HepG2 (cell line): ENCODE results near the gene TBCB. TPM values are rescaled to one million over a fixed set of nuclear protein-coding genes. Genes with fewer than 3 reads are reported as not detected.

Source experiments
- CEBPG ChIP-seq: IDR thresholded peaks from 2 replicates; pipeline ENCODE4 v1.6.1; 2016
- KAT2B ChIP-seq: fragments of 150-350 bp; IDR thresholded peaks from 2 replicates; pipeline ENCODE4 v1.6.1; 2014; ENCODE audit warnings: low read depth, low read length, borderline replicate concordance
- KDM6A ChIP-seq: IDR thresholded peaks from 2 replicates; pipeline ENCODE4 v1.6.1; 2016; ENCODE audit warnings: low read depth
- KLF6 ChIP-seq: IDR thresholded peaks from 2 replicates; pipeline ENCODE4 v1.8.0; 2016; ENCODE audit warnings: missing biosample characterization, missing genetic modification reagents
- KMT2B ChIP-seq: IDR thresholded peaks from 2 replicates; pipeline ENCODE4 v1.6.1; 2016; ENCODE audit warnings: missing genetic modification reagents, missing compliant biosample characterization
- MAFF ChIP-seq: IDR thresholded peaks from 2 replicates; pipeline ENCODE4 v1.6.1; 2011; ENCODE audit warnings: low read depth, low read length, improper control_type of control experiment
- MAX ChIP-seq: IDR thresholded peaks from 2 replicates; pipeline ENCODE4 v1.6.1; 2012; ENCODE audit warnings: inconsistent platforms
- MED8 ChIP-seq: sonication (generic); formaldehyde crosslinking; IDR thresholded peaks from 2 replicates; pipeline ENCODE4 v1.8.1; 2023; ENCODE audit warnings: mild to moderate bottlenecking, missing genetic modification reagents; ENCODE audit not compliant: insufficient replicate concordance
- RERE ChIP-seq: IDR thresholded peaks from 2 replicates; pipeline ENCODE4 v1.6.1; 2016; ENCODE audit warnings: low read depth, missing genetic modification reagents, missing compliant biosample characterization
- SP5 ChIP-seq: IDR thresholded peaks from 2 replicates; pipeline ENCODE4 v1.6.1; 2016; ENCODE audit warnings: low read depth, borderline replicate concordance
- SRSF1 ChIP-seq: fragments of 200-400 bp; formaldehyde crosslinking; optimal IDR thresholded peaks from 2 replicates; pipeline ENCODE3; 2017; ENCODE audit warnings: mild to moderate bottlenecking, low read depth, low read length, moderate library complexity
- TAF15 ChIP-seq: fragments of 200-400 bp; formaldehyde crosslinking; IDR thresholded peaks from one replicate; pipeline ENCODE4 v1.6.1; 2018; ENCODE audit warnings: mild to moderate bottlenecking, low read depth, low read length; ENCODE audit not compliant: poor library complexity, severe bottlenecking
- TEAD2 ChIP-seq: sonication (generic); formaldehyde crosslinking; IDR thresholded peaks from 2 replicates; pipeline ENCODE4 v1.9.0; 2021; ENCODE audit warnings: missing genetic modification reagents
- YY1 ChIP-seq: IDR thresholded peaks from 2 replicates; pipeline ENCODE4 v1.6.1; 2011; ENCODE audit warnings: low read length, low read depth, moderate library complexity, mild to moderate bottlenecking; ENCODE audit not compliant: insufficient read depth, insufficient replicate concordance
- ZEB1 ChIP-seq: IDR thresholded peaks from 2 replicates; pipeline ENCODE4 v1.6.1; 2012; ENCODE audit warnings: mild to moderate bottlenecking, low read depth, inconsistent platforms; ENCODE audit not compliant: insufficient replicate concordance
- ZNF317 ChIP-seq: sonication (generic); formaldehyde crosslinking; IDR thresholded peaks from 2 replicates; pipeline ENCODE4 v1.5.0; 2020; ENCODE audit warnings: mild to moderate bottlenecking, missing genetic modification reagents
- ZNF597 ChIP-seq: sonication (generic); formaldehyde crosslinking; IDR thresholded peaks from 2 replicates; pipeline ENCODE4 v1.5.0; 2020; ENCODE audit warnings: missing genetic modification reagents
- ZNF691 ChIP-seq: sonication (generic); formaldehyde crosslinking; IDR thresholded peaks from 2 replicates; pipeline ENCODE4 v1.4.0; 2020; ENCODE audit warnings: missing genetic modification reagents, low read depth, mild to moderate bottlenecking, borderline replicate concordance
- ZNF761 ChIP-seq: sonication (generic); formaldehyde crosslinking; conservative IDR thresholded peaks from 2 replicates; pipeline ENCODE4 v1.4.0; 2020; ENCODE audit warnings: mild to moderate bottlenecking, missing genetic modification reagents
- ZNF782 ChIP-seq: sonication (generic); formaldehyde crosslinking; IDR thresholded peaks from 2 replicates; pipeline ENCODE4 v1.4.0; 2020; ENCODE audit warnings: missing genetic modification reagents, mild to moderate bottlenecking, borderline replicate concordance
- ZSCAN30 ChIP-seq: sonication (generic); formaldehyde crosslinking; IDR thresholded peaks from 2 replicates; pipeline ENCODE4 v1.5.0; 2020; ENCODE audit warnings: mild to moderate bottlenecking, missing genetic modification reagents
- ZZZ3 ChIP-seq: sonication (generic); formaldehyde crosslinking; IDR thresholded peaks from 2 replicates; pipeline ENCODE4 v1.4.0; 2020; ENCODE audit warnings: missing genetic modification reagents, mild to moderate bottlenecking, borderline replicate concordance
- polyA plus RNA-seq, 8 experiments: library from polyadenylated mRNA; depleted of rRNA in 3 of 8; stranded (reverse) in 7 of 8; unstranded in 1 of 8; fragments of >200 nt; fragmentation: Illumina TruSeq in 4 of 8; extraction: Trizol in 4 of 8; gene quantifications; 2 replicates each; pipeline versions ENCODE4 v1.2.1 to v1.2.3, GENCODE V29; 2011 to 2016; ENCODE audit warnings: low read depth in 4 of 8, missing spikeins in 1 of 8, mixed read lengths in 1 of 8; ENCODE audit not compliant: insufficient read depth in 1 of 8
- total RNA-seq, 5 experiments: library from RNA; depleted of rRNA; stranded (reverse); fragments of >200 nt; fragmentation: Illumina TruSeq; extraction: Trizol; gene quantifications; 2 replicates each; pipeline ENCODE4 v1.2.3, GENCODE V29; 2016; ENCODE audit warnings: low read depth in 1 of 5

The TBCB gene
- total and polyA plus RNA-seq, 2 of the 13 experiments (the other 11 are each of a cell fraction or from before 2014, with no cell fraction given) = 271 to 276 TPM

GRCh38 chr19:36114721-36115452 lies 381 bp upstream of the TBCB start, which contains the start of gene POLR2I (continued):
- peak; percentile 81; the same call in 1 of the 2 replicates for TF ChIP-seq TEAD2
- peak; percentile 84 for TF ChIP-seq YY1
- 0 out of 2 replicates have a peak, but pooled peaks have one; percentile 74 for TF ChIP-seq KLF6 (CRISPR knock-in tag)
- TF ChIP-seq MED8 = peak; percentile 91
- TF ChIP-seq ZZZ3 (CRISPR knock-in tag) = peak; percentile 80; the same call in 1 of the 2 replicates
- TF ChIP-seq KAT2B = no peak
- TF ChIP-seq ZNF782 (CRISPR knock-in tag) = peak; percentile 70; the same call in 1 of the 2 replicates
- no peak for TF ChIP-seq TAF15
- TF ChIP-seq SP5 (CRISPR knock-in tag) = peak; percentile 98
- peak; percentile 89 for TF ChIP-seq KMT2B (CRISPR knock-in tag)
- TF ChIP-seq MAFF = no peak
- peak; percentile 100 for TF ChIP-seq MAX
- TF ChIP-seq KDM6A = no peak
- no peak for TF ChIP-seq ZNF691
- 0 out of 2 replicates have a peak, but pooled peaks have one; percentile 14 for TF ChIP-seq CEBPG
- no peak for TF ChIP-seq ZNF597 (CRISPR knock-in tag)
- TF ChIP-seq ZEB1 = peak; percentile 39
- peak; percentile 83; the same call in 1 of the 2 replicates for TF ChIP-seq ZNF317
- TF ChIP-seq ZNF761 (CRISPR knock-in tag) = peak; percentile 74; the same call in 1 of the 2 replicates
- TF ChIP-seq ZSCAN30 (CRISPR knock-in tag) = peak; percentile 89; the same call in 1 of the 2 replicates
- peak; percentile 63 for TF ChIP-seq SRSF1
- TF ChIP-seq RERE (CRISPR knock-in tag) = no peak
